ENCODE data around the gene PBX1. TPM values are rescaled to one million over a fixed set of nuclear protein-coding genes. Genes with fewer than 3 reads are reported as not detected.
A peak's percentile ranks its signal among the peaks of the same experiment; 100 is the strongest.

PBX1 gene
- total and polyA plus RNA-seq, 2 donors (not counting 3 experiments of a cell fraction or from before 2014, with no cell fraction given): 10.7 to 24.1 TPM

DNA sequence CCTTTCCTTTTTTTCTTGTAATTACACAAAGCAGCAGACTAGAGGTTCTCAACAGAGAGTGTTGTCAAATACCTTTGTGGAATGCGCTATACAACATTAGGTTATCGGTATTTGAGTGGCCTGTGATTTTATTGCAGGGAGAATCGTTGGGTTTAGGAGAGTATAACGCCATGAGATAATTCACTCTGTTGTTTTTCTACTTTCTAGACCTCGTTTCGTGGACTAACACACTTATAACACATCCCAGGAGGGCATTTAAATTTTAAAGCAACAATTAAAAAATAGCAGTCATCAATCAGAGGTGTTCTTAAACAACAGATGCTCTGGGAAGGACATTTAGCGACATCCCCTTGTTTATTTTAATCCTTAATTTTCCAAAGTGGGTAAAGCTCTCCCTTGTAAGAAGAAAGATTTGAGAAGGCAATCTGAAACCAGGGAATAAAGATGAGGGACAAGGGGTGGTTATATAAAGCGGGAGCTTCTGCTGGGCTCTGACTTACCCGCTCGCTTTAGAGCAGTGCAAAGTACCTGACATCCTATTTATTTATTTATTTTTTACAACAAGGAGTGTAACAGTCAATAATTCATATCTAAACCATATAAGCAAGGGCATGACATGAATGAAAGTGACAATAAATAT is 4.9 kb downstream of the PBX1 start:
- Histone ChIP-seq H3K79me2 (ENCODE audit: control insufficient read depth, insufficient read depth, low read length) (no peaks in the 10 kb centered on the region), H3K9me1 (replicated peaks; ENCODE audit: control insufficient read depth, extremely low read depth, insufficient read depth, low read length) (no peaks in the 10 kb centered on the region), H4K20me1 (replicated peaks; ENCODE audit: control insufficient read depth, extremely low read depth, insufficient read depth, low read length) (no peaks in the 10 kb centered on the region), H3K9ac (replicated peaks; ENCODE audit: extremely low read depth, insufficient read depth, low read length) (no peak overlapping the region), H3K27me3 (ENCODE audit: control insufficient read depth in 2 of 2, insufficient read depth in 2 of 2, low read length in 2 of 2) (no peaks in the 10 kb centered on the region), H2AFZ (ENCODE audit: low read depth, low read length) (peak overlapping the region; percentile 77), H3K4me1 (ENCODE audit: control insufficient read depth, extremely low read depth, insufficient read depth, low read length) (peaks cover 36% of the 10 kb centered on the region), H3K27ac (ENCODE audit: insufficient read depth, low read depth, low read length) (no peak overlapping the region), H3K36me3 (ENCODE audit: control insufficient read depth in 2 of 2, extremely low read depth in 1 of 2, insufficient read depth in 2 of 2, low read length in 2 of 2) (no peaks in the 10 kb centered on the region), H3K4me2 (ENCODE audit: insufficient read depth, low read length) (peak overlapping the region; percentile 100), H3K9me3 (replicated peaks; ENCODE audit: control insufficient read depth, insufficient read depth, low read length) (no peaks in the 10 kb centered on the region), H3K4me3 (replicated peaks in 1 of 3; ENCODE audit: insufficient read depth in 1 of 3, low read depth in 1 of 3, low read length in 3 of 3) (peak overlapping the region; percentile 7 to 99 (median 59))
- FAIRE-seq: no peak
- intact Hi-C loops (cut with micrococcal nuclease) (loop anchor here (2.0 kb wide), 1 partner anchor 25 kb away; no protein-coding TSS in a partner anchor), dilution Hi-C loops (cut with MboI; ENCODE audit: extremely low pct_ligation_motif_present, low sequenced_read_pairs) (no loop called here)
- TF ChIP-seq MYC (IDR thresholded peaks at IDR 0.05; ENCODE audit: low read depth, low read length) (no peak), POLR2AphosphoS5 (IDR thresholded peaks at IDR 0.05; ENCODE audit: insufficient read depth, low read depth, low read length) (no peak), JUN (IDR thresholded peaks at IDR 0.05; ENCODE audit: borderline replicate concordance, insufficient read depth, insufficient read length, low read depth) (no peak), POLR2A (IDR thresholded peaks at IDR 0.05; ENCODE audit: low read depth, low read length) (no peak), FOS (IDR thresholded peaks at IDR 0.05; ENCODE audit: borderline replicate concordance, insufficient read depth, low read length) (no peak), GATA2 (IDR thresholded peaks at IDR 0.05; ENCODE audit: insufficient read depth, insufficient read length, low read depth, low read length) (no peak), EZH2 (IDR thresholded peaks at IDR 0.05; ENCODE audit: borderline replicate concordance, low read depth, low read length, severe bottlenecking) (no peak)
- TF ChIP-seq, protein P1, sequence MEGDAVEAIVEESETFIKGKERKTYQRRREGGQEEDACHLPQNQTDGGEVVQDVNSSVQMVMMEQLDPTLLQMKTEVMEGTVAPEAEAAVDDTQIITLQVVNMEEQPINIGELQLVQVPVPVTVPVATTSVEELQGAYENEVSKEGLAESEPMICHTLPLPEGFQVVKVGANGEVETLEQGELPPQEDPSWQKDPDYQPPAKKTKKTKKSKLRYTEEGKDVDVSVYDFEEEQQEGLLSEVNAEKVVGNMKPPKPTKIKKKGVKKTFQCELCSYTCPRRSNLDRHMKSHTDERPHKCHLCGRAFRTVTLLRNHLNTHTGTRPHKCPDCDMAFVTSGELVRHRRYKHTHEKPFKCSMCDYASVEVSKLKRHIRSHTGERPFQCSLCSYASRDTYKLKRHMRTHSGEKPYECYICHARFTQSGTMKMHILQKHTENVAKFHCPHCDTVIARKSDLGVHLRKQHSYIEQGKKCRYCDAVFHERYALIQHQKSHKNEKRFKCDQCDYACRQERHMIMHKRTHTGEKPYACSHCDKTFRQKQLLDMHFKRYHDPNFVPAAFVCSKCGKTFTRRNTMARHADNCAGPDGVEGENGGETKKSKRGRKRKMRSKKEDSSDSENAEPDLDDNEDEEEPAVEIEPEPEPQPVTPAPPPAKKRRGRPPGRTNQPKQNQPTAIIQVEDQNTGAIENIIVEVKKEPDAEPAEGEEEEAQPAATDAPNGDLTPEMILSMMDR (IDR thresholded peaks at IDR 0.05; ENCODE audit: extremely low read depth in 1 of 2, insufficient read depth in 1 of 2, low read depth in 1 of 2, low read length in 2 of 2): no peak
- TF ChIP-seq, protein P2, sequence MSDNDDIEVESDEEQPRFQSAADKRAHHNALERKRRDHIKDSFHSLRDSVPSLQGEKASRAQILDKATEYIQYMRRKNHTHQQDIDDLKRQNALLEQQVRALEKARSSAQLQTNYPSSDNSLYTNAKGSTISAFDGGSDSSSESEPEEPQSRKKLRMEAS (IDR thresholded peaks at IDR 0.05; ENCODE audit: insufficient read depth, insufficient read length): no peak
- ChIA-PET POLR2A (no interaction called here), CTCF (no interaction called here)
- no TSS peak for BruUV-seq (replicated peaks)
- DNase-seq (ENCODE audit: low read depth, low spot score): peak; percentile 23
